GM23248 (cell line): Measurements from ENCODE around the gene PHOSPHO2. TPM values are rescaled to one million over a fixed set of nuclear protein-coding genes. Genes with fewer than 3 reads are reported as not detected.

Experiments used
- DNase-seq: peaks from one replicate; pipeline ENCODE4 v3.0.0-alpha.2; 2015
- H2AFZ ChIP-seq: fragments of 200-600 bp; sonication (generic); 2 replicates; pipeline ENCODE4 v1.6.1; 2016; ENCODE audit warnings: antibody characterized with exemption
- H3F3A ChIP-seq: fragments of 200-600 bp; sonication (generic); 2 replicates; pipeline ENCODE4 v1.6.1; 2016; ENCODE audit warnings: mild to moderate bottlenecking, antibody characterized with exemption, mixed run types; ENCODE audit not compliant: insufficient read depth
- H3K27ac ChIP-seq: fragments of 200-600 bp; sonication (generic); 2 replicates; pipeline ENCODE4 v1.5.1; 2016; ENCODE audit warnings: mild to moderate bottlenecking
- H3K27me3 ChIP-seq: fragments of 200-600 bp; sonication (generic); replicated peaks from 2 replicates; pipeline ENCODE4 v1.6.1; 2016; ENCODE audit warnings: mild to moderate bottlenecking; ENCODE audit not compliant: insufficient read depth
- H3K36me3 ChIP-seq: fragments of 200-600 bp; sonication (generic); 2 replicates; pipeline ENCODE4 v1.6.1; 2016; ENCODE audit warnings: low read depth, mild to moderate bottlenecking
- H3K4me1 ChIP-seq: fragments of 200-600 bp; sonication (generic); 2 replicates; pipeline ENCODE4 v1.6.1; 2016; ENCODE audit warnings: mild to moderate bottlenecking; ENCODE audit not compliant: insufficient read depth
- H3K4me2 ChIP-seq: fragments of 200-600 bp; sonication (generic); one replicate; pipeline ENCODE4 v1.6.1; 2016; ENCODE audit warnings: mild to moderate bottlenecking; ENCODE audit not compliant: unreplicated experiment
- H3K4me3 ChIP-seq: fragments of 200-600 bp; sonication (generic); 2 replicates; pipeline ENCODE4 v1.5.1; 2016; ENCODE audit warnings: mild to moderate bottlenecking
- H3K79me2 ChIP-seq: fragments of 200-600 bp; sonication (generic); 2 replicates; pipeline ENCODE4 v1.6.1; 2016; ENCODE audit warnings: mild to moderate bottlenecking; ENCODE audit not compliant: insufficient read depth
- H3K9ac ChIP-seq: fragments of 200-600 bp; sonication (generic); 2 replicates; pipeline ENCODE4 v1.6.1; 2016; ENCODE audit warnings: mild to moderate bottlenecking
- H3K9me2 ChIP-seq: fragments of 200-600 bp; sonication (generic); 2 replicates; pipeline ENCODE4 v1.6.1; 2016; ENCODE audit warnings: mixed run types, mild to moderate bottlenecking, moderate library complexity; ENCODE audit not compliant: insufficient read depth
- H3K9me3 ChIP-seq: fragments of 200-600 bp; sonication (generic); one replicate; pipeline ENCODE4 v1.6.1; 2017; ENCODE audit warnings: low read depth
- H4K20me1 ChIP-seq: fragments of 200-600 bp; sonication (generic); 2 replicates; pipeline ENCODE4 v1.6.0; 2016; ENCODE audit not compliant: insufficient read depth
- EZH2 ChIP-seq: fragments of 200-600 bp; sonication (generic); IDR thresholded peaks from 2 replicates; pipeline ENCODE4 v1.6.1; 2018; ENCODE audit warnings: antibody characterized with exemption, mild to moderate bottlenecking; ENCODE audit not compliant: insufficient read depth, poor library complexity, severe bottlenecking
- EZH2phosphoT487 ChIP-seq: fragments of 200-600 bp; sonication (generic); IDR thresholded peaks from 2 replicates; pipeline ENCODE4 v1.6.1; 2018; ENCODE audit warnings: antibody characterized with exemption, moderate library complexity, mild to moderate bottlenecking, low read depth; ENCODE audit not compliant: insufficient read depth
- WGBS, 2 experiments: methylation state at CpG; one replicate each; pipeline ENCODE4 v1.1.6; 2015 to 2017; ENCODE audit warnings: low lambda C conversion rate in 2 of 2, low coverage in 1 of 2; ENCODE audit errors: missing lambda C conversion rate in 2 of 2; 5-methylcytosine and 5-hydroxymethylcytosine counted together
- in situ Hi-C: fragments of 300-500 bp; cut with MboI; formaldehyde crosslinking; loops from 2 replicates; pipeline ENCODE4 v1.15.0; 2020
- polyA plus RNA-seq: library from polyadenylated mRNA; unstranded; fragments of >200 nt; fragmentation: Nextera tagmentation; extraction: Ambion mirVana; gene quantifications from 2 replicates; pipeline ENCODE4 v1.2.1, GENCODE V29; 2016
- small RNA-seq: library from RNA; depleted of rRNA; stranded (forward); fragments of <200 nt; gene quantifications from one replicate; pipeline ENCODE3, GENCODE V24; 2014; ENCODE audit warnings: low read depth, low replicate concordance
- total RNA-seq: library from RNA; depleted of rRNA; stranded (reverse); fragments of >200 nt; shearing (Covaris generic); gene quantifications from 2 replicates; pipeline ENCODE4 v1.2.3, GENCODE V29; 2014; rRNA removed

The PHOSPHO2 gene
- total and polyA plus RNA-seq, 2 experiments from 2014 or later = 0.86 to 3.6 TPM

- H3K4me2 ChIP-seq = no peak overlapping the region
- H3K9ac ChIP-seq = no peak overlapping the region
- H3K9me3 ChIP-seq = no peaks in the 10 kb centered on the region
- H4K20me1 ChIP-seq = no peaks in the 10 kb centered on the region
- in situ Hi-C loops = no loop called here
- no peaks in the 10 kb centered on the region for H3K4me1 ChIP-seq
- no peak overlapping the region for H2AFZ ChIP-seq
- no peak overlapping the region for H3K27ac ChIP-seq
- WGBS, 2 experiments = 80 to 81% methylated on average over 6 of the region's 6 CpGs
- no peaks in the 10 kb centered on the region for H3K9me2 ChIP-seq
- no peak overlapping the region for H3K4me3 ChIP-seq
- no peaks in the 10 kb centered on the region for H3K79me2 ChIP-seq
- H3F3A ChIP-seq = no peaks in the 10 kb centered on the region
- H3K27me3 ChIP-seq = no peaks in the 10 kb centered on the region
- H3K36me3 ChIP-seq = no peaks in the 10 kb centered on the region
- no peak for DNase-seq
- TF ChIP-seq EZH2 (no peak), EZH2phosphoT487 (no peak)
Measured at GRCh38 chr2:169748319-169748718, 54.0 kb downstream of the PHOSPHO2 start.

Small RNA genes within 50 kb of the gene (small RNA-seq; reads per million reads assigned to genes)
- not detected for gene RF00432

Other genes with a start within 250 kb of the PHOSPHO2 start
- gene BBS5, start 215.0 kb upstream of the PHOSPHO2 start, total RNA-seq = 7.0 and 8.0 TPM in 2 replicates
- gene BBS5, start 215.0 kb upstream of the PHOSPHO2 start, polyA plus RNA-seq = 2.8 and 4.5 TPM in 2 replicates
- gene KLHL41, start 184.8 kb upstream of the PHOSPHO2 start, total RNA-seq = 0.11 and 0.13 TPM in 2 replicates
- gene KLHL41, start 184.8 kb upstream of the PHOSPHO2 start, polyA plus RNA-seq = 0.11 TPM in 1 of 2 replicates, not detected in the other
- 13.3 and 18.8 TPM in 2 replicates for gene FASTKD1, start 120.6 kb upstream of the PHOSPHO2 start, total RNA-seq
- gene FASTKD1, start 120.6 kb upstream of the PHOSPHO2 start, polyA plus RNA-seq = 15.7 and 17.7 TPM in 2 replicates
- 23.0 and 28.2 TPM in 2 replicates for gene PPIG, start 110.1 kb upstream of the PHOSPHO2 start, total RNA-seq
- gene PPIG, start 110.1 kb upstream of the PHOSPHO2 start, polyA plus RNA-seq = 51.3 and 60.5 TPM in 2 replicates
- not detected in 2 replicates for gene CFAP210, start 64 bp upstream of the PHOSPHO2 start, total RNA-seq
- gene CFAP210, start 64 bp upstream of the PHOSPHO2 start, polyA plus RNA-seq = 0.11 TPM in 1 of 2 replicates, not detected in the other
- 0.38 and 1.7 TPM in 2 replicates for gene KLHL23, start 39.4 kb downstream of the PHOSPHO2 start, total RNA-seq
- 0.26 and 0.62 TPM in 2 replicates for gene KLHL23, start 39.4 kb downstream of the PHOSPHO2 start, polyA plus RNA-seq
- 80.4 and 97.6 TPM in 2 replicates for gene SSB, start 104.4 kb downstream of the PHOSPHO2 start, total RNA-seq
- 200 and 204 TPM in 2 replicates for gene SSB, start 104.4 kb downstream of the PHOSPHO2 start, polyA plus RNA-seq
- gene METTL5, start 130.4 kb downstream of the PHOSPHO2 start, total RNA-seq = 23.6 and 29.2 TPM in 2 replicates
- 78.6 and 83.2 TPM in 2 replicates for gene METTL5, start 130.4 kb downstream of the PHOSPHO2 start, polyA plus RNA-seq
- 21.2 and 22.4 TPM in 2 replicates for gene UBR3, start 133.0 kb downstream of the PHOSPHO2 start, total RNA-seq
- 8.9 and 9.2 TPM in 2 replicates for gene UBR3, start 133.0 kb downstream of the PHOSPHO2 start, polyA plus RNA-seq